Activated gamma-delta T cell (primary cell): ENCODE data around the gene NTN5.
"Not testable (repeated sequence)": the region's sequence is repeated elsewhere in the genome, so short reads cannot be mapped to it uniquely, and the experiment has no call there.

Experiments used
- DNase-seq: peaks from one replicate; lab custom pipeline; 2025; lab: John Stamatoyannopoulos, UW

Gene NTN5

DNA sequence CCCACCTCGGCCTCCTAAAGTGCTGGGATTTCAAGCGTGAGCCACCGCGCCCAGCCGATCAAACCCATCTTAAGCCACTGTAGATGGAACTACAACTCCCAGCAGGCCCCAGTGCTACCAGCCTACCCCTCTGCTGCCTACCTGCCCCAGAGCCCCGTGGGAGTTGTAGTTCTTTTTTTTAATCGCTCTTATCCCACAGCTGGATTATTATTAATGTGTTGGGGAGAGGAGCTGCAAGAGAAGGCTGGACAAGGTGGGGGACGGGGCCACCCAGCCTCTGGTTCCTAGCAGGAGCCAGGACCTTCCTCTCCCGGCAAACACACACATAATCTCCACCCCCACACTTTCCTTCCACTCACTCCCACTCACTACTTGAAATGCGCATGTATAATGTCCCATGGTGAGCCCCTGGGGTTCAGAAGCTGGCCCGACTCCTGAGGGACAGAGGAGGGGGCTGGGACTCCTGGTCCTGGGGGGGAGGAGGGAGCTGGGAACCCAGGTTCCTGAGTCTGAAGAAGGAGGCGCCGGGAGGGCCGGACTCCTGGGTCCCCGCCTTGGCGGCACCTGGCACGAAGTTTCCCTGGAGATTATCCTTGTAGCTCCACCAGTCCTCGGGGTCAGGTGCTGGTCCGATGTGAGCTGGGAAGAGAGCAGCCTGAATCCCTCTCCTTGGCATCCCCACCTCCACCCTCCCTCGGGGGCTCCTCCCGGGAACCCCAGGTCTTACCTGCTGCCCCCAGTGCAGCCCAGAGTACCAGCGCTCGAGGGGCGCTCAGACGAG, 27.8 kb downstream of the NTN5 start:
- no peak for DNase-seq

DNA sequence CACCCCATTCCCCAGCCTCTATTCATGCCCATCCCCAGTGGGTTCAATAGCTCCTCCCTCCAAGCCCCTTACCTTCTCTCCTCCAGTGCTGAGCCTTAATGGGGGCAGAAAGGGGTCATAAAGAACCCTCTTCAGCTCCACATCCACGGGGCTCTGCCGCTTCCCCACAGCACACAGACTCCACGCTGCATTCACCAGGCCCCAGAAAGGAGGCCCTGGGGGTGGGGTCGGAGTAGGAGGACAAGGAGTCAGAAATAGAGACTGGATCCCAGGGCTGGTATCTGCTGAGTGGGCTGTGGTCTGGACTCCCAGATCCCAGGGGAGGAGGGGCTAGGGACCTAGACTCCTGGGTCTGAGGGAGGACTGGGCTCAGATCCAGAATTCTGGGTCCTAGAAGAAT, 28.5 kb downstream of the NTN5 start:
- no peak for DNase-seq

DNA sequence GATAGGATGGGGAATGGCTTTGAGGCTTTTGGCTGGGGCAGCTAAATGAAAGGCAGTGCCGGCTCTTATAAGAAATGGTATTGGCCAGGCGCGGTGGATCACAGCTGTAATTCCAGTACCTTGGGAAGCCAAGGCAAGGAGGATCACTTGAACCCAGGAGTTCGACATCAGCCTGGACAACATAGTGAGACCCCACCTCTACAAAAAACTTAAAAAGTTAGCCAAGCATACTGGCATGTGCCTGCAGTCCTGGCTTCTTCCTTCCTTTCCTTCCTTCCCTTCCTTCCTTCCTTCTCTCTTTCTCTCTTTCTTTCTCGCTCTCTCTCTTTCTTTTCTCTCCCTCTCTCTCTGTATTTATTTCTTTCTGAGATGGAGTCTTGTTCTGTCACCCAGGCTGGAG, 30.0 kb downstream of the NTN5 start:
- no peak for DNase-seq

DNA sequence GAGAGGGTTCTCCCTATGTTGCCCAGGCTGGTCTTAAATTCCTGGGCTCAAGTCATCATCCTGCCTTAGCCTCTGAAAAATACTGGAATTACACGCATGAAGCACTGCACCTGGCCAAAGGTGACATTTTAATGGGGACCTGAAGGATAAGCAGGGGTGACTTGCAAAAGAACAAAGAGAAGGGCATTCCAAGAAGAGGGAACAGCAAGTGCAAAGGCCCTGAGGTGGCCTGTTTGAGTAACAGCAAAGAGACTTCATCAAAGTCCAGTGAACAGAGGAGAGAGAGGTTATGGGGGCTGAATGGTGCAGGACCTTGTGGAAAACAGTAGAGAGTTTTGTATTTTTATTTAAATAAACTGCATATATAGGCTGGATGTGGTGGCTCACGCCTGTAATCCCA, 31.0 kb downstream of the NTN5 start:
- DNase-seq, result no peak

DNA sequence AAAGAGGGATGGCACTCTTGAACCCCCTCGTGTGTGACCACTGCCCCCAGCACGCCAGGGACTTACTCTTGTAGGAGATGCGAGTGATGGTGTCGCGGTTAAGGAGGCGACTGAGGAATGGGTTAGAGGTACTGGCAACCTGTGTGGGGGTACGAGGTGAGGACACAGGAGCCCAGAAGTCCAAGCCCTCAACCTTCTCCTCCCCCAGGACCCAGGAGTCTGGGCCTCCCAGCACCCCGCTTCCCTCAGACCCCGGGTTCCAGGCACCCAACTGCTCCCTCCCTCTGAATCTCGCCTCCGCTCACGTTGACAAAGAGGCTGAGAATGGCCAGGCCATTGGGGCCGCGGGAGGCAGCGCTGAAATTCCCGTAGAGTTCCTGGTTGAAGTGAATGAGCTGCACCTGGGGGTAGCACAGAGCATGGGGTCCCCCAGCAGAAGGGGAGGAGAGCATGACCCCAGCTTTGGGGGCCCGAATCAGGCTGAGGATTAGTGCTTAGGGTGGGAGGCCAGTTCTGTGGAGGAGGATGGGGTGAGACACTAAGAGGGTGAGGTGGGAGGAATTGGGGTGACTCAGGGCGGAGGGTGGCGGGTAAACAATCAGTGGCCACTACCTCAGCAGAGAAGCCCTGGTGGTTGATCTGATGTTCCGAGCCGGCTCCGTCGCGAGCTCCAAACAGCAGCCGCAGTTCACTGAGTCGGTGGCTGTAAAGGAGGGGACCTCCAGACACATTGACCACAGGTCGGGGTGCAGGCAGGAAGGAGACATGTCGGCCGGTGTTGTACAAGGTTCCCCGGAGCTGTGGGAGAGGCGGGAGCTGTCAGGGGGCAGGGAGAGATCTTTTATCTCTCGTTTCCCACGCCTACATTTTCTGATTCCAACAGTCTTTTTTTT, 33.1 kb downstream of the NTN5 start:
- DNase-seq, result no peak

DNA sequence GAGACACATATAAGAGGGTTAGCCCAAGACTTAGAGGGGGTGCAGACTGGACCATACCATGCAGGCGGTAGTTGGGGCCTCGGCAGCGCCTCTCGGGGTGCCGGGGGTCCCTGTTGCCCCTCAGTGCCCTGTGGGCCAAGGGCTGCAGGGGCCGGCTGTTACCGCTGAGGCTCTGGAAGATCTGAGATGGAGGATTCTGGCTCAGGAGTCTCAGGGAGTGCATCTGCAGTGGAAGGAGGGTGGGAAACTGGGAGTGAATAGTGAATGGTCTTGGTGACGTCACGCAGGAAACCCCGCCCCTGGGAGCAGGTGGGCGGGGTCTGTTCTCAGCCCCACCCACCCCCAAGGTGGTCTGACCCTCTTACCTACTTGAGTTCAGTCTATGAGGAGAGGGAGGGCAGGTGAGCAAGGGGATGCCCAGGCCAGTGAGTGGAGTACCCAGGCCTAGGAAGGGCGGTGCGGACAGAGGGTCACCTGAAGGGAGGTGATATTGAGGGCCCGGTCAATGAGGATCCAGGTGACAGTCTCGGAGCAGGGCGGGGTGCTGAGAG, 33.9 kb downstream of the NTN5 start:
- no peak for DNase-seq

DNA sequence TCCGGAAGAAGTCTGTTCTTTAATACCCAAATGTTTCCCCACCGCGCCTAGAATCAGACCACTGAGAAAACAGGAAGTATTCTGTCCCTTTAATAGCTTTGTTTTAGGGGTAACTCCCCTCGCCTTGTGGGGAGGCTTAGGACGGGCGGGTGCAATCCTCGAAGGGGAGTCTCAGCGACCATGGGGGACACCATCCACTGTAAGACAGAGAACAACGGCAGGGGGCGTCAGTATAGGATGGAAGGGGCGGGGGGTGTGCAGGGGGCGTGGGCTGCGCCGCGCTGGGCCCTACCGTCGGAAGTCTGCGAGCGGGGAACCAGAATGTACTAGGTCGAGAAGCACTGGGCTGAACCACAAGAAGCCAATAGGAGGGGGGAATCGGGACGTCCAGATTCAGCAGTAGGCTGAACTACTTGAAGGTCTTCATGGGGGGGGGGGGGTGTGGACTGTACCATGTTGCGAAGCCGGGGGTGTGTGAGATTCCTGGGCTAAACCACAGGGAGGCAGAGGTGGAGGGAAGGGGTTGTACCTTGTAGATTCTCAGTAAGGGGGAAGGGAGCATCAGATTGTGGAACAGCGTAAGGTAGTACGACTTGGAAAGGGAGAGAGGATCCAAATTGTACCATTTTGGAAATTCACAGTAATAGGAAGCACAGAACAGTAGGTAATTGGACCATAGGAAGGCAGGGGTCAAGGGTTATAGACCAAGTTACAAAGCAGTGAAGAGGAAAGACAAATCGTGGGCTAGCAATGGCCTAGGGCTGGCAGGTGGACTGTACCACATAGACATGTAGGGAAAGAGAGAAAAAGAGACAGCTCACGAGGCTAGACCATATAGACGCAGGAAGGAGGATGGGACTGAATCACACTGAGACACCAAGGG, 34.6 kb downstream of the NTN5 start:
- peak; percentile 67 for DNase-seq

DNA sequence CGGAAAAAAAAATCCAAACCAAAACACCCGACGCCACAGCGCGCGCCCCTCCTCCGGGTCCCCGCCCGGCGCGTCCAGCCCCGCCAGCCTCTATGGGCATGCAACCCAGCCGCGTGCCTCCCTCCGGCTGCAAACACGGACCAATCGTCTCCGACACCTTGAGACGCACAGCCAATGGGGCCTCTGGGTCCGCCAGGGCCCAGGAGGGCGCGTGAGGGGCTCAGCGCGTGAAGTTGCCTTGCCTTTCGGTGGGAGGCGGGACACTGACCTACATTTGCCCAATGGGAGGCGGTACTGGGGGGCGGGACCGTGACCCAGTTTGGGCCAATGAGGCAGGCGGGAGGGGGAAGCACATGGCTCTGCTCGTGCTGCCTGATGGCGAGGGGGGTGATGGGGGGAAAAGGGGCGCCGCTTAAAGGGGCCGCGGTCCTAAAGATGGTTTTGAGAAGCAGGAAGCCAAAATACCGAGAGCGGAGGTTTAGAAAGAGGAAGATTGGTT, 35.3 kb downstream of the NTN5 start:
- peak; percentile 98 for DNase-seq

DNA sequence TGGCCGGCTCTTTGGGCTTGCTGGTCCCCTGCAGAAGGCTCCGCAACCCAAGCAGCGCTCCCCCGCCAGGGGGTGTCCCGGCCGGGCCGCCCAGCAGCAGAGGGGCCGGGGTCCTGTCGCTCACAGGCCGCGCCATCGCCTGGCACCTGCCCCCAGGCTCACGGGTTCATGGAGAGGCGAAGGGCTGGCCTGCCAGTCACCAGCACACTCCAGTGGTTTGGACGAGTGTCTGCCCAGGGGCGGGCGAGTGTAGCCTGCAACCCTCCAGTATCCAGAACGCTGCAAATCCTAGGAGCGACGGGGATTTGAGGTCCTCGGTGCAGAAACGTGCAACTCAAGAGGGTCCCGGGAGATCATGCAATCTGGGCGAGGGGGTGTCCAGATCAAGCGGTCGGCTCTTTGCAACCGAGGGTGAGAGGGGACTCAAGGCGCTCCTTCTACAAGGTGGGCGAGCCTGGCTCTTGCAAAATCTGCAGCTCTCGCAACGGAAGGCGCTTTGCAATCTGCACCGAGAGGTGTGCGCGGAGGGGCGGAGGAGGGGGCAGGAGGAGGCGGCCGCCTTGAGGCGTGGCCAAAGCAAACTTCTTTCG, 35.9 kb downstream of the NTN5 start, which contains the start of gene DBP:
Gene DBP (minus strand): TSS at position 521 of the 590 bp plus-strand sequence. CDS start 385 bp downstream, at position 136.
- no peak for DNase-seq

DNA sequence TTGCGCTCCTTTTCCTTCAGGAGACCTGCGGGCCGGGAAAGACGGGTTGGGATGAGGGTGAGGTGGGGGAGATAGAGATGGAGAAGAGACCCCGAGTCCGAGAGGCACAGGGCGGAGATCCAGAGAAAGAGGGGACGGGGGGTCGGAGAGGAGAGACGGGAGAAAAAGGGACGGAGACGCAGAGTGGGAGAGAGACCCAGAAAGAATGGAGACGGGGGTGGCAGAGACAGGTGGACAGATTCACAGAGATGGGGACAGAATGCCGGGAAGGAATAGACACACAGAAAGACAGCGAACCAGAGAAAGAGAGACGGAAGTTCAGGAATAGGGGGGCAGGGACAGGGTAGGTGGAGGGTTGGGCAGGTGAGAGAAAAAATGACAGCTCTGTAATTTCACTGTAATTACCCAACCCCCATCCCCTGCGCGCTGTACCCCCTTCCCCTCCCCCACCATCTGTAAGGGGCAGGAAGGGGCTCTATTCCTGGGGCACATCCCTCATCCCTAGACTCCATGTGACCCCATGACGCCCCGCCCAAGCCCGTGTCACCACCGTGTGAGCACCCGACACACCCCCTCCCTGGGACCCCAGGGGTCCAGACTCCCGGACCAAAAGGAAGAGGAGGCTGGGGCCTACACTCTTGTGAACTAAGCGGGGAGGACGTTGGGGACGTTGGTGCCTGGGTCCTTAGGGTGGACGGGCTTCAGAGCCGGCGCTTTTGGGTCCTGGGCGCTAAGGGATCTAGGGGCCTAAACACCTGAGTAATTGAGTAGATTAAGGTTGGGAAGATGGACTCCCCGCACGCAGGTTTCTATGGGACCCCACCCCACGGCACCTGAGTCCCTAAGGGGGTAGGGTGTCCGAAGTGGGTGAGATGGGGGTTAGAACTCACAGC, 36.6 kb downstream of the NTN5 start:
- DNase-seq, result no peak

DNA sequence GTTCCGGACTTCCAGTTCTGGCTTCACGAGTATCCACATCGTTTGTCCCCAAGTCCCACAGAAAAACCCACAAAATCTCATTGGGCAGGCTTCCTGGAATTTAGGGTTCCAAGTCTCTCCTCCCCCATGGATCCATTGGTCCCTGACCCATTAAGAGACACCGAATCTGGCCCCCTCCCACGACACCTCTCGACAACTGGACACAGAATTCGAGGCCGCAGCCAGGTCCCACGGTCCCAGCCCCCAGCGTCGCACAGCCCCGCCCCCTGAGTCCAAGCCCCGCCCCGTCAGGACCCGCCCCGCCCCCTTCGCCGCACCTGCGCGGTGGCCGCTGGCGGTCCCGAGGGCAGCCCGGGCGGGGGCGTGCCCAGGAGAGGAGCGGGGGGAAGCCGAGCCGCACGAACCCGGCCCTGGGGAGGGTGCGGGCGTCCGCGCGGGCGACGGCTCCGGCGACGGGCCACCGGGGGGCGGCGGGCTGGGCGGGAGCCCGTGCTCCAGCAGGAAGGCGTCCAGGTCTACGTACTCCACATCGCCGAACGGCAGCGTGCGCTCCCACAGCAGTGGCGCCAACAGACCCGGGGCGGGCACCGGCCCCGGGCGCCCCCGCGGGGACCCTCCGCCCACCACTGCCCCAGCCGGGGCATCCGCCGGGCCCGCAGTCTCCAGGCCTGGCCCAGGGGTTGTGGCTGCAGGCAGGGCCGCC, 37.4 kb downstream of the NTN5 start:
- DNase-seq, result peak; percentile 73

DNA sequence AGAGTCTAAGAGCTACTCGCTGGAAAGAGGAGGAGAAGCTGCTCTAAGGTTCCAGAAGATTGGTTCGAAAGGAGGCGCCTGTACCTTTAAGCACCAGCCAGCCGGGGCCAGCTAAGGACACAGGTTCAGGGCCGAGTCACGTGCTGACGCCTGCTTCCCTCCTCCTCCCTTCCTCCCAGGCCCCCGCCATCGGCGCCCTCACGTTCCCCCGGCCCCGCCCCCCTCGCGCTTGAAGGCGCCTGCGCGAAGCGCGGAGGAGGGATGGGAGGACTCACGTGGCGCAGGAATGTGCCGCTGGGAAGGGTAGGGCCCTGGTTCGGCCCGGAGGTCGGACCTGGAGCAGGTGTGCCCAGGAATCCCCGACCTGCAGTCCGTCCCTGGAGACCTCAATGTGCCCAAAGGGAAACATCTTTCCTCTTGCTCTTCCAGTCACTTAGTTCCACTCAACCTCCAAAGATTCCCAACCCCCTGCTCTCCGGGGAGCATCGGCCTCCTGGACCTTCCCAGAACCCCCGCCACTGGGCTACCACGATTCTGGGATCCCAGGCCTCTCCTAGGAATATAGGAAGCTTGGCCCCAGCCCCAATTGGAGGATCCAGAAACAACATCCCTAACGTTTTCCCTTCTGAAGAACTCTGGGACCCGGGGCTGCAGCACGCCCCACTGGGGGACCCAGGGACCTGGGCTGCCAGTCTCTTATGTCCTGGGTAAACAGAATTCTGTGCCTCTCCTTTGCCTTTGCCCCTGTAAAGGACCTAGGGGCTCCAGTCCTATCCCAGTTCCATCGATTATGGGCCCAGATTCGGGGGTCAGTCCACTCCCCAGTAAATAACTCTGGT, 38.2 kb downstream of the NTN5 start:
- DNase-seq, result peak; percentile 82

DNA sequence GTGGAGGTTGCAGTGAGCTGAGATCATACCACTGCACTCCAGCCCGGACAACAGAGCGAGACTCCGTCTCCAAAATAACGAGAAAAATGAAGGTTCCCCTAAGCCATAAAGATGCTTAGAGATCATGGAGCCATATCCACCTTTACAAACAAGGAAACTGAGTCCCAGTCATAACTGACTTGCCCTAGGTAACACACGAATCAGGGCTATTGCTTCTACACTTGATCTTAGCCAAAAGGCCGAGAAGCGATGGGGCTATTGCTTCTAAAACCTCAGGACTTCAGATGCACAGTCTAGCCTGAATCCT, 38.8 kb downstream of the NTN5 start:
- DNase-seq, result no peak

DNA sequence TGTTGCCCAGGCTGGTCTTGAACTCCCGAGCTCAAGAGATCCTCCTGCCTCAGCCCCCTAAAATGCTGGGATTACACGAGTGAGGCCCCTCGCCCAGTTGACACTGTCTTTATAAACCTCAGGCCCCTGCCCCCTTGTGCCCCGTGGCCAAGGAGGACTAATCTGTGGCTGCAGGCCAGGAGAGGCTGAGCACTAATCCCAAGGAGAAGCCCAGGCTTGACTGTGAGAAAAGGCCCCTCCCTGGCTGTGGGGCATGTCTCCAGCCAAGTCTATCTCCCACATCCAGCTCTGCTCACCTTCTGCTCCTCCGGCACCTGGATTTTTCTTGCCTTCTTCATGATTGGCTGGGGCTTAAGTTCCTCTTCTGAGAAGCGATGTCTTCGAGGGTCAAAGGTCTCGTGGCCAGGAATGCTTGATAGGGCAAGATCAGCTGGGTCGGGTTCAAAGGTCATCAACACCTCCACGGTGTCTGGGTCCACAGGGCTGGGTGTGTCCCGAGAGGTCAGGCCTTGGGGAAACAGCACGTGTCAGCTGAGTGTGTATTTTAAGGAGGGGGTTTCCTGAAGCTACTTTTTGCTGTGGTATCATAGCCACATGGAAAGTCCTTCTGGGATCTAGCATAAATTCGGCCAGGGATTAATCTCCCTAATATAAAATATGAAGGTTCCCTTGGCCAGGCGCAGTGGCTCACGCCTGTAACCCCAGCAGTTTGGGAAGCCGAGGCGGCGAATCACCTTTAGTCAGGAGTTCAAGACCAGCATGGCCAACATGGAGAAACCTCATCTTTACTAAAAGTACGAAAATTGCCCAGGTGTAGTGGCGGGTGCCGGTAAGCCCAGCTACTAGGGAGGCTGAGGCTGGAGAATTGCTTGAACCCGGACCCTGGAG, 39.4 kb downstream of the NTN5 start:
- DNase-seq, result no peak

DNA sequence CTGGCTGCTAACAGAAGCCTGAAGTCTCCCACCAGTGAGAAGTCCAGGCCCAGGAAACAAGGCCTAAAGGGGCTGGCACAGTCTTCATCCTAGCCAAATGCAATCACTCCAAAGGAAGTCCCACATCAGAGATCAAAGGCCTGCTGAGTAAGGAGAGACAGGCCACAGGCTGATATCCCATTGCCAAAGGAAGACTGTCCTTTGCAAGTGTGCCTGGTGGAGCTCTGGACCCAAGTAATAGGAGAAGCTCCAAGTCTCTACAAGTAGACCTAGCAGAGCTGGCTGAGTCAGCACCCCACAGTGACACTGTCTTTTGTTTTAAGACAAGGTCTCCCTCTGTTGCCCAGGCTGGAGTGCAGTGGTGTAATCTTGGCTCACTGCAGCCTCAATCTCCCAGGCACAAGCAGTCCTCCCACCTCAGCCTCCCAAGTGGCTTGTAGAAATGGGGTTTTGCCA, 40.1 kb downstream of the NTN5 start:
- no peak for DNase-seq

DNA sequence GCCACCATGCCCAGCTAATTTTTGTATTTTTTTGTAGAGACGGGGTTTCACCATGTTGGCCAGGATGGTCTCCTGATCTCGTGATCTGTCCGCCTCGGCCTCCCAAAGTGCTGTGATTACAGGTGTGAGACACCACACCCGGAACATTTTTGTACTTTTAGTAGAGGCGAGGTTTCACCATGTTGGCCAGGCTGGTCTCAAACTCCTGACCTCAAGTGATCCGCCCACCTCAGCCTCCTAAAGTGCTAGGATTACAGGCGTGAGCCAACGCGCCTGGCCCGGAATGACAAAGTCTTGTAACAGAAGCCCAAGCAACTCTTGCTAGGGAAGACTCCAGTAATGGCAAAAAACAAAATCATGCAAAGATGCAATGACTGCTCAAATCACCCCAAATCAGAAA, 40.5 kb downstream of the NTN5 start:
- not testable (repeated sequence) for DNase-seq

DNA sequence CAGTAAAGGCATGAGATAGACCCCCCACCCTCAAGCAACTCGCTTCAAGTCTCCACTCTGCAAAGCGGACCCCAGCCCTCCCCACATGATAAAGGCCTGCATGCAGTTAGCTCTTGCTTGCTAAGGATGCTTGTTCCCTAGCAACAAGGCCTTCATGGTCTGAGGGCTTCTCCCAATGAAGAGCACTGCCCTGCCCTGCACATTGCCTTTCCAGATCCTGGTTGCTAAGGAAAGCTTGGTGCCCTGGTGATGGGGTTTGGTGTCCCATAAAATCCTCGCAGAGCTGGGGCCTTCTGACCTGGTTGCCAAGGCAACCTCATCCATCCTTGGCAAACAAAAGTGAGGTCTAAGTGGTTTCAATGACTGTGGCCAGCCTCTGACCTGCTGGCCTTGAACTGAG, 41.6 kb downstream of the NTN5 start:
- no peak for DNase-seq
